ENCODE results near the gene RAN. TPM values are rescaled to one million over a fixed set of nuclear protein-coding genes. Genes with fewer than 3 reads are reported as not detected.
"Not testable (repeated sequence)": the region's sequence is repeated elsewhere in the genome, so short reads cannot be mapped to it uniquely, and the experiment has no call there.

The RAN gene
- polyA plus RNA-seq, 1 donor from 2014 or later, result 616 TPM

GRCh38 chr12:130846369-130846768 is 25.5 kb upstream of the RAN start:
- H3K9me3 ChIP-seq (ENCODE audit: low read length), result no peaks in the 10 kb centered on the region
- H3F3A ChIP-seq (ENCODE audit: insufficient read depth, low read length, poor library complexity, severe bottlenecking), result no peaks in the 10 kb centered on the region
- H3K79me2 ChIP-seq (replicated peaks; ENCODE audit: insufficient read depth, low read length), result no peaks in the 10 kb centered on the region
- H3K9ac ChIP-seq (ENCODE audit: low read length), result no peak overlapping the region
- H3K27me3 ChIP-seq (ENCODE audit: insufficient read depth, low read depth, low read length), result no peaks in the 10 kb centered on the region
- H3K9me2 ChIP-seq (ENCODE audit: insufficient read depth, low read length), result no peaks in the 10 kb centered on the region
- no peak overlapping the region for H3K4me2 ChIP-seq (ENCODE audit: low read length)
- no peak overlapping the region for H3K27ac ChIP-seq (ENCODE audit: low read length)
- no peak overlapping the region for H3K4me3 ChIP-seq (ENCODE audit: low read length)
- no peaks in the 10 kb centered on the region for H4K20me1 ChIP-seq (ENCODE audit: insufficient read depth)
- TF ChIP-seq EZH2 (IDR thresholded peaks at IDR 0.05; ENCODE audit: borderline replicate concordance, insufficient read depth, low read length, poor library complexity, severe bottlenecking), result no peak
- TF ChIP-seq TAF1 (IDR thresholded peaks at IDR 0.05; ENCODE audit: low read depth), result no peak
- TF ChIP-seq MXI1 (conservative IDR thresholded peaks at IDR 0.05; ENCODE audit: poor library complexity, severe bottlenecking), result no peak
- TF ChIP-seq, protein P1, sequence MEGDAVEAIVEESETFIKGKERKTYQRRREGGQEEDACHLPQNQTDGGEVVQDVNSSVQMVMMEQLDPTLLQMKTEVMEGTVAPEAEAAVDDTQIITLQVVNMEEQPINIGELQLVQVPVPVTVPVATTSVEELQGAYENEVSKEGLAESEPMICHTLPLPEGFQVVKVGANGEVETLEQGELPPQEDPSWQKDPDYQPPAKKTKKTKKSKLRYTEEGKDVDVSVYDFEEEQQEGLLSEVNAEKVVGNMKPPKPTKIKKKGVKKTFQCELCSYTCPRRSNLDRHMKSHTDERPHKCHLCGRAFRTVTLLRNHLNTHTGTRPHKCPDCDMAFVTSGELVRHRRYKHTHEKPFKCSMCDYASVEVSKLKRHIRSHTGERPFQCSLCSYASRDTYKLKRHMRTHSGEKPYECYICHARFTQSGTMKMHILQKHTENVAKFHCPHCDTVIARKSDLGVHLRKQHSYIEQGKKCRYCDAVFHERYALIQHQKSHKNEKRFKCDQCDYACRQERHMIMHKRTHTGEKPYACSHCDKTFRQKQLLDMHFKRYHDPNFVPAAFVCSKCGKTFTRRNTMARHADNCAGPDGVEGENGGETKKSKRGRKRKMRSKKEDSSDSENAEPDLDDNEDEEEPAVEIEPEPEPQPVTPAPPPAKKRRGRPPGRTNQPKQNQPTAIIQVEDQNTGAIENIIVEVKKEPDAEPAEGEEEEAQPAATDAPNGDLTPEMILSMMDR (IDR thresholded peaks at IDR 0.05; ENCODE audit: poor library complexity, severe bottlenecking), result no peak
- no peak for TF ChIP-seq EP300 (conservative IDR thresholded peaks at IDR 0.05; ENCODE audit: poor library complexity, severe bottlenecking)
- TF ChIP-seq RAD21 (conservative IDR thresholded peaks at IDR 0.05), result no peak
- no peak for TF ChIP-seq POLR2AphosphoS5 (IDR thresholded peaks at IDR 0.05)
- TF ChIP-seq, protein P2, sequence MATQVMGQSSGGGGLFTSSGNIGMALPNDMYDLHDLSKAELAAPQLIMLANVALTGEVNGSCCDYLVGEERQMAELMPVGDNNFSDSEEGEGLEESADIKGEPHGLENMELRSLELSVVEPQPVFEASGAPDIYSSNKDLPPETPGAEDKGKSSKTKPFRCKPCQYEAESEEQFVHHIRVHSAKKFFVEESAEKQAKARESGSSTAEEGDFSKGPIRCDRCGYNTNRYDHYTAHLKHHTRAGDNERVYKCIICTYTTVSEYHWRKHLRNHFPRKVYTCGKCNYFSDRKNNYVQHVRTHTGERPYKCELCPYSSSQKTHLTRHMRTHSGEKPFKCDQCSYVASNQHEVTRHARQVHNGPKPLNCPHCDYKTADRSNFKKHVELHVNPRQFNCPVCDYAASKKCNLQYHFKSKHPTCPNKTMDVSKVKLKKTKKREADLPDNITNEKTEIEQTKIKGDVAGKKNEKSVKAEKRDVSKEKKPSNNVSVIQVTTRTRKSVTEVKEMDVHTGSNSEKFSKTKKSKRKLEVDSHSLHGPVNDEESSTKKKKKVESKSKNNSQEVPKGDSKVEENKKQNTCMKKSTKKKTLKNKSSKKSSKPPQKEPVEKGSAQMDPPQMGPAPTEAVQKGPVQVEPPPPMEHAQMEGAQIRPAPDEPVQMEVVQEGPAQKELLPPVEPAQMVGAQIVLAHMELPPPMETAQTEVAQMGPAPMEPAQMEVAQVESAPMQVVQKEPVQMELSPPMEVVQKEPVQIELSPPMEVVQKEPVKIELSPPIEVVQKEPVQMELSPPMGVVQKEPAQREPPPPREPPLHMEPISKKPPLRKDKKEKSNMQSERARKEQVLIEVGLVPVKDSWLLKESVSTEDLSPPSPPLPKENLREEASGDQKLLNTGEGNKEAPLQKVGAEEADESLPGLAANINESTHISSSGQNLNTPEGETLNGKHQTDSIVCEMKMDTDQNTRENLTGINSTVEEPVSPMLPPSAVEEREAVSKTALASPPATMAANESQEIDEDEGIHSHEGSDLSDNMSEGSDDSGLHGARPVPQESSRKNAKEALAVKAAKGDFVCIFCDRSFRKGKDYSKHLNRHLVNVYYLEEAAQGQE (IDR thresholded peaks at IDR 0.05; ENCODE audit: borderline replicate concordance), result no peak
- TF ChIP-seq SMC3 (conservative IDR thresholded peaks at IDR 0.05; ENCODE audit: poor library complexity), result no peak
- no peaks in the 10 kb centered on the region for H3K36me3 ChIP-seq (ENCODE audit: insufficient read depth, low read length)
- H2AFZ ChIP-seq (ENCODE audit: low read depth, low read length), result no peak overlapping the region

DNA sequence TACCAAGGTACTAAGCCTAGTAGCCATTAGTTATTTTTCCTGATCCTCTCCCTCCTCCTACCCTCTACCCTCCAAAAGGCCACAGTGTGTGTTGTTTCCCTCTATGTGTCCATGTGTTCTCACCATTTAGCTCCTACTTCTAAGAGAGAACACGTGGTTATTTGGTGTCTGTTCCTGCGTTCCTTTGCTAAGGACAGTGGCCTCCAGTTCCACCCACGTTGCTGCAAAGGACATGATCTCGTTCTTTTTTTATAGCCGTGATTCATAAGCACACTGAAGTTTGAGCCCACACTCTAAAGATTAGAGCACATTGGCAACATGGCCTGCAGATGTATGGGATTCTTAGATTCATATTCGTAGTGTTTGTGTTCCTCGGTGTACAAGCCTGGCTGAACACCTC is 24.8 kb upstream of the RAN start:
- Histone ChIP-seq H3F3A (ENCODE audit: insufficient read depth, low read length, poor library complexity, severe bottlenecking) (no peaks in the 10 kb centered on the region), H4K20me1 (ENCODE audit: insufficient read depth) (no peaks in the 10 kb centered on the region), H3K36me3 (ENCODE audit: insufficient read depth, low read length) (no peaks in the 10 kb centered on the region), H2AFZ (ENCODE audit: low read depth, low read length) (no peak overlapping the region), H3K27me3 (ENCODE audit: insufficient read depth, low read depth, low read length) (no peaks in the 10 kb centered on the region), H3K9ac (ENCODE audit: low read length) (no peak overlapping the region), H3K79me2 (replicated peaks; ENCODE audit: insufficient read depth, low read length) (no peaks in the 10 kb centered on the region), H3K4me3 (ENCODE audit: low read length) (no peak overlapping the region), H3K27ac (ENCODE audit: low read length) (no peak overlapping the region), H3K9me2 (ENCODE audit: insufficient read depth, low read length) (no peaks in the 10 kb centered on the region), H3K4me2 (ENCODE audit: low read length) (no peak overlapping the region), H3K9me3 (ENCODE audit: low read length) (no peaks in the 10 kb centered on the region)
- no peak for TF ChIP-seq MXI1 (conservative IDR thresholded peaks at IDR 0.05; ENCODE audit: poor library complexity, severe bottlenecking)
- no peak for TF ChIP-seq POLR2AphosphoS5 (IDR thresholded peaks at IDR 0.05)
- TF ChIP-seq SMC3 (conservative IDR thresholded peaks at IDR 0.05; ENCODE audit: poor library complexity), result no peak
- TF ChIP-seq EP300 (conservative IDR thresholded peaks at IDR 0.05; ENCODE audit: poor library complexity, severe bottlenecking), result no peak
- TF ChIP-seq EZH2 (IDR thresholded peaks at IDR 0.05; ENCODE audit: borderline replicate concordance, insufficient read depth, low read length, poor library complexity, severe bottlenecking), result no peak
- TF ChIP-seq, protein P1 (IDR thresholded peaks at IDR 0.05; ENCODE audit: poor library complexity, severe bottlenecking), result no peak
- TF ChIP-seq, protein P2 (IDR thresholded peaks at IDR 0.05; ENCODE audit: borderline replicate concordance), result no peak
- no peak for TF ChIP-seq TAF1 (IDR thresholded peaks at IDR 0.05; ENCODE audit: low read depth)
- no peak for TF ChIP-seq RAD21 (conservative IDR thresholded peaks at IDR 0.05)

GRCh38 chr12:130848105-130848504 is 23.8 kb upstream of the RAN start:
- not testable (repeated sequence) for H3K4me3 ChIP-seq (ENCODE audit: low read length); H4K20me1 ChIP-seq (ENCODE audit: insufficient read depth); H3K4me2 ChIP-seq (ENCODE audit: low read length); H3K79me2 ChIP-seq (replicated peaks; ENCODE audit: insufficient read depth, low read length); H3K36me3 ChIP-seq (ENCODE audit: insufficient read depth, low read length); H3K27ac ChIP-seq (ENCODE audit: low read length); H3K9ac ChIP-seq (ENCODE audit: low read length); H3F3A ChIP-seq (ENCODE audit: insufficient read depth, low read length, poor library complexity, severe bottlenecking); H3K27me3 ChIP-seq (ENCODE audit: insufficient read depth, low read depth, low read length); H3K9me3 ChIP-seq (ENCODE audit: low read length); H3K9me2 ChIP-seq (ENCODE audit: insufficient read depth, low read length); H2AFZ ChIP-seq (ENCODE audit: low read depth, low read length)
